Mucosa of descending colon (tissue), 3 donors: ENCODE data around the gene ETV3. TPM values are rescaled to one million over a fixed set of nuclear protein-coding genes. Genes with fewer than 3 reads are reported as not detected.

Experiments
- ATAC-seq: fragments of 200-7000 bp; cut with Tn5 transposase; one replicate; pipeline ENCODE4 v1.9.1; 2020; ENCODE audit warnings: mild to moderate bottlenecking, moderate library complexity
- DNase-seq, 3 donors: peaks; one replicate each; pipeline ENCODE4 v3.0.0-alpha.2; 2020
- H3K36me3 ChIP-seq: fragments of 200-600 bp; one replicate; pipeline ENCODE4 v1.8.0; 2021; ENCODE audit warnings: low read depth, mild to moderate bottlenecking
- H3K4me1 ChIP-seq: fragments of 200-600 bp; one replicate; pipeline ENCODE4 v1.8.0; 2021; ENCODE audit warnings: low read depth, mild to moderate bottlenecking
- H3K4me3 ChIP-seq: fragments of 200-600 bp; one replicate; pipeline ENCODE4 v1.8.0; 2021; ENCODE audit warnings: mild to moderate bottlenecking
- H3K9me3 ChIP-seq: fragments of 200-600 bp; one replicate; pipeline ENCODE4 v1.8.0; 2021; ENCODE audit warnings: mild to moderate bottlenecking
- CTCF ChIP-seq: fragments of 200-600 bp; IDR thresholded peaks from one replicate; pipeline ENCODE4 v1.8.0; 2022; ENCODE audit warnings: antibody characterized with exemption, mild to moderate bottlenecking
- intact Hi-C, 2 donors: fragments of 100-400 bp; cut with DNase I in 1 of 2; cut with micrococcal nuclease in 1 of 2; formaldehyde crosslinking; loops; one replicate each; pipeline versions ENCODE4 v1.11.0 to v1.11.1; 2022; cut with DNase I, micrococcal nuclease
- total RNA-seq, 3 donors: library from RNA; stranded (reverse); fragmentation: NEBNext Ultra II Directional in 2 of 3; extraction: Animal tissue kit (Norgen Biotek cat#: 25700) in 2 of 3; gene quantifications; one replicate each; pipeline versions ENCODE4 v1.2.1 to v1.2.4, GENCODE V29; 2021 to 2023
- donor health status: DM: no; HTN: no; CAD: no; lungs with moderate emphysema.
- donor health status: DM: no; HTN: no; CAD: no.
- donor health status: DM: no; HTN: yes; CAD: no.

The ETV3 gene
- total RNA-seq, 3 donors from 2014 or later = 32.6 to 36.3 (median 35.9) TPM

DNA sequence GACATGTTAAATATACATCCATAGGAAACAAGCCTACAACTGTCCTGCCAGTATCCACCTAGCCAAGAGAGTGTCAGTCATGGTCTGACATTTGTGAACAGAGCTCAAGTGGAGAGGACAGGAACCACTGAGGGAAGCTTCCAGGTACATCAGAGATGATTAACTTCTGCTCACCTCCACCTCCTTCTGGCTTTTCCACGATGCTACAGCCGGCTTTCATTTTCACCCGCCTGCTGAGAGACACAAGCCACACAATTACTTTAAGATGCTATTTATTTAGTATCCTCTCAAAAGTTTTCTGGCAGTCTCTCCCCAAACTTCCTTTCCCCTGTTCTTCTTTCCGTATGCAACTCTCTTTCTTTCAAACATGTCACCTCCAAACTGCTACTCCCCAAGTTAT is 2.1 kb downstream of the ETV3 start:
- ATAC-seq (no peak), DNase-seq (peak in 1 of 3 donors; percentile 11)
- Histone ChIP-seq H3K4me1 (peaks cover 19% of the 10 kb centered on the region), H3K4me3 (no peak overlapping the region), H3K9me3 (no peaks in the 10 kb centered on the region), H3K36me3 (peaks cover 7% of the 10 kb centered on the region)
- intact Hi-C loops = no loop called here
- no peak for TF ChIP-seq CTCF

- H3K4me3 ChIP-seq = no peak overlapping the region
- no peak for TF ChIP-seq CTCF
- peaks cover 19% of the 10 kb centered on the region for H3K4me1 ChIP-seq
- H3K9me3 ChIP-seq = no peaks in the 10 kb centered on the region
- no peak for ATAC-seq
- intact Hi-C loops = no loop called here
- H3K36me3 ChIP-seq = peaks cover 7% of the 10 kb centered on the region
- no peak for DNase-seq
Measured at GRCh38 chr1:157135646-157136045, 2.5 kb downstream of the ETV3 start.

- TF ChIP-seq CTCF = no peak
- peaks cover 19% of the 10 kb centered on the region for H3K4me1 ChIP-seq
Measured at GRCh38 chr1:157135070-157135469, 3.1 kb downstream of the ETV3 start.

GRCh38 chr1:157134442-157134841 is 3.8 kb downstream of the ETV3 start:
- H3K36me3 ChIP-seq = peaks cover 7% of the 10 kb centered on the region
- ATAC-seq (no peak), DNase-seq (no peak)
- TF ChIP-seq CTCF = no peak
- no peaks in the 10 kb centered on the region for H3K9me3 ChIP-seq
- no peak overlapping the region for H3K4me3 ChIP-seq
- intact Hi-C loops = no loop called here
- H3K4me1 ChIP-seq = peaks cover 19% of the 10 kb centered on the region

More at GRCh38 chr1:157135070-157135469, 3.1 kb downstream of the ETV3 start:
- intact Hi-C loops = no loop called here
- Histone ChIP-seq H3K36me3 (peaks cover 7% of the 10 kb centered on the region), H3K9me3 (no peaks in the 10 kb centered on the region), H3K4me3 (no peak overlapping the region)
- ATAC-seq (no peak), DNase-seq (no peak)

- intact Hi-C loops = no loop called here
- H3K4me1 ChIP-seq = peaks cover 15% of the 10 kb centered on the region
Measured at GRCh38 chr1:157133426-157133825, 4.8 kb downstream of the ETV3 start.

More at GRCh38 chr1:157133426-157133825, 4.8 kb downstream of the ETV3 start:
- Histone ChIP-seq H3K9me3 (no peaks in the 10 kb centered on the region), H3K4me3 (no peak overlapping the region), H3K36me3 (peaks cover 7% of the 10 kb centered on the region)
- DNase-seq (no peak), ATAC-seq (no peak)
- no peak for TF ChIP-seq CTCF
